Activated CD4-positive, CD25-positive, alpha-beta regulatory T cell treated with anti-CD3 and anti-CD28 coated beads, Interleukin-2, amount 50 U/mL, for 24 hours (primary cell): ENCODE results near the gene USF3.

Source experiments
- ATAC-seq, 2 donors: fragments of 150-1000 bp; cut with Tn5 transposase; one replicate each; pipeline ENCODE4 v1.10.0; 2021; ENCODE audit warnings: mild to moderate bottlenecking in 1 of 2, moderate library complexity in 1 of 2

USF3 gene

GRCh38 chr3:113696658-113697499 is 437 bp upstream of the USF3 start:
- ATAC-seq: peak; percentile 89 to 92

- ATAC-seq: no peak
These were observed 1.0 kb downstream of the USF3 start for GRCh38 chr3:113695431-113695785.

GRCh38 chr3:113690482-113690881 is 6.0 kb downstream of the USF3 start:
- ATAC-seq: no peak

- no peak for ATAC-seq
These were observed 10.3 kb downstream of the USF3 start for GRCh38 chr3:113685956-113686721.

GRCh38 chr3:113685124-113685523 is 11.3 kb downstream of the USF3 start:
- ATAC-seq: no peak

- ATAC-seq: no peak
These were observed 12.1 kb downstream of the USF3 start for GRCh38 chr3:113684271-113684819.

- ATAC-seq: no peak
These were observed 17.7 kb downstream of the USF3 start for GRCh38 chr3:113678773-113679172.

GRCh38 chr3:113677737-113678136 is 18.7 kb downstream of the USF3 start:
- no peak for ATAC-seq

- ATAC-seq: peak in 1 of 2 donors; percentile 21
These were observed 20.2 kb downstream of the USF3 start for GRCh38 chr3:113676261-113676660.

- no peak for ATAC-seq
These were observed 22.8 kb downstream of the USF3 start for GRCh38 chr3:113673593-113673992.

- no peak for ATAC-seq
These were observed 28.4 kb downstream of the USF3 start for GRCh38 chr3:113668015-113668414.

- ATAC-seq: no peak
These were observed 31.8 kb downstream of the USF3 start for GRCh38 chr3:113664523-113665094.

GRCh38 chr3:113663761-113664160 is 32.7 kb downstream of the USF3 start:
- no peak for ATAC-seq

GRCh38 chr3:113663324-113663750 is 33.1 kb downstream of the USF3 start:
- no peak for ATAC-seq

- no peak for ATAC-seq
These were observed 33.6 kb downstream of the USF3 start for GRCh38 chr3:113662824-113663223.

- no peak for ATAC-seq
These were observed 35.5 kb downstream of the USF3 start for GRCh38 chr3:113660896-113661295.

- no peak for ATAC-seq
These were observed 36.0 kb downstream of the USF3 start for GRCh38 chr3:113660458-113660857.

- no peak for ATAC-seq
These were observed 36.4 kb downstream of the USF3 start for GRCh38 chr3:113659996-113660395.

GRCh38 chr3:113659101-113659541 is 37.3 kb downstream of the USF3 start:
- ATAC-seq: no peak

GRCh38 chr3:113658107-113658506 is 38.3 kb downstream of the USF3 start:
- no peak for ATAC-seq

GRCh38 chr3:113654851-113655250 is 41.6 kb downstream of the USF3 start:
- no peak for ATAC-seq

GRCh38 chr3:113654310-113654709 is 42.1 kb downstream of the USF3 start:
- ATAC-seq: no peak

- ATAC-seq: no peak
These were observed 47.1 kb downstream of the USF3 start for GRCh38 chr3:113649174-113649845.
